ENCODE data around the gene WDR19.

Gene WDR19

DNA sequence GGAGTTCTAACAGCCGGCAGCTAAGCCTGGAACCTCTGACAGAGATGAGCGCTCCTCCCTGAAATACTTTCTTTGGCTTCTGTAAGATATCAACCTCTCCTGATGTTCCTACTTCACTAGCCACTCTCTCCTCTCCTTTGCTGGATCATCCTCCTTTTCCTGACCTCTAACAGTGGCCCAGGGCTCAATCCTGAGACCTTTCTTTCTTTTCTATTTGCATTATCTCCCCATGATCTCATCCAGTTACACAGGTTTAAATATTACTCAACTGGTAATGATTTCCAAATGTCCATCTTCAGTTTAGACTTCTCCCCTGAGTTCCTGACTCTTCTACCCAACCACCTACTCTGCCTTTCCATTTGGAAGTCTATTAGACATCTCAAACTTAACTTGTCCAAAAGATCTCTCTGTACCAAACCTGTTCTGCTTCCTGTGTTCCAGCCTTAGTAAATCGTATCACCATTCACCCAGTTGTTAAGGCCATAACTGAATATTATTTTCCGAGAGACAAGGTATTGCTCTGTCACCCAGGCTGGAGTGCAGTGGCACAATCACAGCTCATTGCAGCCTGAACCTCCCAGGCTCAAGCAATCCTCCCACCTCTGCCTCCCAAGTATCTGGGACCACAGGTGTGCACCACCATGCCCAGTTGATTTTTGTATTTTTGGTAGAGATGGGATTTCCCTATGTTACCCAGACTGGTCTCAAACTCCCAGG, 142.7 kb downstream of the WDR19 start:
- TF ChIP-seq EP300 (IDR thresholded peaks at IDR 0.05; ENCODE audit: borderline replicate concordance) (no peak), RAD21 (IDR thresholded peaks at IDR 0.05; ENCODE audit: low read depth) (no peak), NFIC (IDR thresholded peaks at IDR 0.05) (no peak), ZBTB7A (IDR thresholded peaks at IDR 0.05; ENCODE audit: low read depth) (no peak), FOXM1 (IDR thresholded peaks at IDR 0.05; ENCODE audit: borderline replicate concordance, low read depth) (no peak), CEBPB (IDR thresholded peaks at IDR 0.05) (no peak), YY1 (IDR thresholded peaks at IDR 0.05; ENCODE audit: low read depth) (no peak)
- TF ChIP-seq, protein P1, sequence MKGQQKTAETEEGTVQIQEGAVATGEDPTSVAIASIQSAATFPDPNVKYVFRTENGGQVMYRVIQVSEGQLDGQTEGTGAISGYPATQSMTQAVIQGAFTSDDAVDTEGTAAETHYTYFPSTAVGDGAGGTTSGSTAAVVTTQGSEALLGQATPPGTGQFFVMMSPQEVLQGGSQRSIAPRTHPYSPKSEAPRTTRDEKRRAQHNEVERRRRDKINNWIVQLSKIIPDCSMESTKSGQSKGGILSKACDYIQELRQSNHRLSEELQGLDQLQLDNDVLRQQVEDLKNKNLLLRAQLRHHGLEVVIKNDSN (IDR thresholded peaks at IDR 0.05), result no peak
- TF ChIP-seq, protein P2, sequence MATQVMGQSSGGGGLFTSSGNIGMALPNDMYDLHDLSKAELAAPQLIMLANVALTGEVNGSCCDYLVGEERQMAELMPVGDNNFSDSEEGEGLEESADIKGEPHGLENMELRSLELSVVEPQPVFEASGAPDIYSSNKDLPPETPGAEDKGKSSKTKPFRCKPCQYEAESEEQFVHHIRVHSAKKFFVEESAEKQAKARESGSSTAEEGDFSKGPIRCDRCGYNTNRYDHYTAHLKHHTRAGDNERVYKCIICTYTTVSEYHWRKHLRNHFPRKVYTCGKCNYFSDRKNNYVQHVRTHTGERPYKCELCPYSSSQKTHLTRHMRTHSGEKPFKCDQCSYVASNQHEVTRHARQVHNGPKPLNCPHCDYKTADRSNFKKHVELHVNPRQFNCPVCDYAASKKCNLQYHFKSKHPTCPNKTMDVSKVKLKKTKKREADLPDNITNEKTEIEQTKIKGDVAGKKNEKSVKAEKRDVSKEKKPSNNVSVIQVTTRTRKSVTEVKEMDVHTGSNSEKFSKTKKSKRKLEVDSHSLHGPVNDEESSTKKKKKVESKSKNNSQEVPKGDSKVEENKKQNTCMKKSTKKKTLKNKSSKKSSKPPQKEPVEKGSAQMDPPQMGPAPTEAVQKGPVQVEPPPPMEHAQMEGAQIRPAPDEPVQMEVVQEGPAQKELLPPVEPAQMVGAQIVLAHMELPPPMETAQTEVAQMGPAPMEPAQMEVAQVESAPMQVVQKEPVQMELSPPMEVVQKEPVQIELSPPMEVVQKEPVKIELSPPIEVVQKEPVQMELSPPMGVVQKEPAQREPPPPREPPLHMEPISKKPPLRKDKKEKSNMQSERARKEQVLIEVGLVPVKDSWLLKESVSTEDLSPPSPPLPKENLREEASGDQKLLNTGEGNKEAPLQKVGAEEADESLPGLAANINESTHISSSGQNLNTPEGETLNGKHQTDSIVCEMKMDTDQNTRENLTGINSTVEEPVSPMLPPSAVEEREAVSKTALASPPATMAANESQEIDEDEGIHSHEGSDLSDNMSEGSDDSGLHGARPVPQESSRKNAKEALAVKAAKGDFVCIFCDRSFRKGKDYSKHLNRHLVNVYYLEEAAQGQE (IDR thresholded peaks at IDR 0.05; ENCODE audit: low read depth), result no peak

DNA sequence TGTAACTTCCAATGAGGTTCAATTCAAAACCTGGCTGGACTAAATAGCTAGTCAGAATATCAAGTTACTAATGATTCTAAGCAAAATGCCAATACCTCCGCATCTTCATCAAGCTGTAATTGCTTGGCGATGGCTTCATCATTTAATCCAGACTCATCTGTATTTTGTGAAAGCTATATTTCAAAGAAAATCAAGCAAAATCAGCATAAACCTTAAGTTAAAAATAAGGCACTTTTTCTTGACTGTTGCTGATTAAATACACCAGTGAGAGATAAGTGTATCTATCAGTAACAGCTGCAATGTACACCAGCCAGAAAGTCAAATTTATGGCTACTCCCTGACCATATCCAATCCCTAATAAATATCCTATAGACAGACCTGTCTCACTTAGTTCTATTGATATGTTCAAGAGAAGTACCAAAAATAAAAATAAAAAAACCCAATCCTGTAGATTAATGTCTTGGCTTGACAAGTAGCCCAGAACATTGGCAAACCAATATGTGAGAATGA, 144.2 kb downstream of the WDR19 start:
- TF ChIP-seq, protein P3, sequence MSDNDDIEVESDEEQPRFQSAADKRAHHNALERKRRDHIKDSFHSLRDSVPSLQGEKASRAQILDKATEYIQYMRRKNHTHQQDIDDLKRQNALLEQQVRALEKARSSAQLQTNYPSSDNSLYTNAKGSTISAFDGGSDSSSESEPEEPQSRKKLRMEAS (IDR thresholded peaks at IDR 0.05), result no peak
- no peak for TF ChIP-seq RAD21 (IDR thresholded peaks at IDR 0.05; ENCODE audit: low read depth)
- TF ChIP-seq, protein P1 (IDR thresholded peaks at IDR 0.05), result no peak
- no peak for TF ChIP-seq CEBPB (IDR thresholded peaks at IDR 0.05)
- TF ChIP-seq YY1 (IDR thresholded peaks at IDR 0.05; ENCODE audit: low read depth), result no peak
- no peak for TF ChIP-seq NFIC (IDR thresholded peaks at IDR 0.05)

DNA sequence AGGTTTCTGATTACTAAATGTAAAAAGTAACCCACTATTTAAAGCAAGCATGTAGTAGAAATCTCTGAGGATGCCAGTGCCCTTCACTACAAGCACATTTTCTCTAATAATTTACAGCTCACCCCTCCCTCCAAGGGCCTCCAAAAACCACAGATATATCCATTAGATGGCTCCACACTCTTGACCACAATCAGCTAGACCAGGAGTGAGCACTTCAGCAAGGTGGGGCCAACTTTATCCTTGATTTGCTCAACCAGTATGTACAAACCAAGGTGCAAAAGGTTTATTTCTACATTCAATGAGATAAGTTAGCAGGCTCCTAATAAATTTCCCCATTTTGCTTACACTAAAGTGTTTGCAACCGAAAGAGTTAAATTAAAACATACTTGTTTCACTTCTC, 148.0 kb downstream of the WDR19 start:
- TF ChIP-seq CREB1 (IDR thresholded peaks at IDR 0.05; ENCODE audit: low read depth) (no peak), CEBPB (IDR thresholded peaks at IDR 0.05) (no peak), TEAD4 (IDR thresholded peaks at IDR 0.05) (no peak), YY1 (IDR thresholded peaks at IDR 0.05; ENCODE audit: low read depth) (no peak), TCF12 (IDR thresholded peaks at IDR 0.05; ENCODE audit: low read depth) (no peak), TAF1 (IDR thresholded peaks at IDR 0.05; ENCODE audit: low read depth) (no peak), EGR1 (IDR thresholded peaks at IDR 0.05) (no peak), NFIC (IDR thresholded peaks at IDR 0.05) (no peak), ZBTB7A (IDR thresholded peaks at IDR 0.05; ENCODE audit: low read depth) (no peak), EP300 (IDR thresholded peaks at IDR 0.05; ENCODE audit: borderline replicate concordance) (no peak), RAD21 (IDR thresholded peaks at IDR 0.05; ENCODE audit: low read depth) (no peak), FOXM1 (IDR thresholded peaks at IDR 0.05; ENCODE audit: borderline replicate concordance, low read depth) (no peak)
- TF ChIP-seq, protein P1 (IDR thresholded peaks at IDR 0.05), result no peak
- TF ChIP-seq, protein P2 (IDR thresholded peaks at IDR 0.05; ENCODE audit: low read depth), result no peak
- TF ChIP-seq, protein P3 (IDR thresholded peaks at IDR 0.05), result no peak

DNA sequence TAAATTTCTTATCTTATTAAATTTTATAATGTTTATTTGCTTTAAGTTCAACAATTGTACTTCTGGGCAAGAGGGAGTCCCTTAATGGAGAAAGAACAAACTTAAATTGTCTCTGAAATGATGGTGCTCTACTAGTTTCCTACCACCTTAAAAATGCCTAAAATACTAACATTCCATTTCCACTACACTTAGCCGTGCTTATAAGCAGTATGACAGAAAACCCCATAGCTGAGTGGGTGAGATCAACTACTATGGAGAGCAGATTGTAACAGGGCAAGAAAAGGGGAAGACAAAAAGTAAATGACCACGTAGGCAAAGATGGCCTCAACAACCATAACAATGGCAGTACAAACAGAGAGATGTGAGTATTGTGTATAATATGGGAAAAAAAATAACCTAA, 148.9 kb downstream of the WDR19 start:
- TF ChIP-seq, protein P3 (IDR thresholded peaks at IDR 0.05), result no peak
- no peak for TF ChIP-seq EGR1 (IDR thresholded peaks at IDR 0.05)
- no peak for TF ChIP-seq TEAD4 (IDR thresholded peaks at IDR 0.05)
- TF ChIP-seq YY1 (IDR thresholded peaks at IDR 0.05; ENCODE audit: low read depth), result no peak
- no peak for TF ChIP-seq NFIC (IDR thresholded peaks at IDR 0.05)
- no peak for TF ChIP-seq EP300 (IDR thresholded peaks at IDR 0.05; ENCODE audit: borderline replicate concordance)
- TF ChIP-seq TAF1 (IDR thresholded peaks at IDR 0.05; ENCODE audit: low read depth), result no peak
- TF ChIP-seq ZBTB7A (IDR thresholded peaks at IDR 0.05; ENCODE audit: low read depth), result no peak

All from Ishikawa (cell line).